HEK293 (cell line): ENCODE results near the gene KIRREL3.

Source experiments
- CTCF ChIP-seq: fragments of 450-650 bp; formaldehyde crosslinking; IDR thresholded peaks from 2 replicates; pipeline ENCODE4 v1.5.1; 2016; ENCODE audit warnings: missing biosample characterization, missing genetic modification characterization
- GFI1B ChIP-seq: fragments of 450-650 bp; formaldehyde crosslinking; IDR thresholded peaks from 2 replicates; pipeline ENCODE4 v1.5.1; 2016; ENCODE audit warnings: missing biosample characterization, missing genetic modification characterization
- REST ChIP-seq: fragments of 450-650 bp; formaldehyde crosslinking; IDR thresholded peaks from 2 replicates; pipeline ENCODE4 v1.5.1; 2016; ENCODE audit warnings: missing biosample characterization, missing genetic modification characterization
- TCF7L2 ChIP-seq: IDR thresholded peaks from 2 replicates; pipeline ENCODE4 v1.6.1; 2011; ENCODE audit warnings: low read depth, mild to moderate bottlenecking, inconsistent platforms, low read length, moderate library complexity, borderline replicate concordance
- ZNF155 ChIP-seq: fragments of 450-650 bp; formaldehyde crosslinking; IDR thresholded peaks from 2 replicates; pipeline ENCODE4 v1.5.1; 2016; ENCODE audit warnings: missing biosample characterization, missing genetic modification characterization
- ZNF423 ChIP-seq: fragments of 450-650 bp; formaldehyde crosslinking; IDR thresholded peaks from 2 replicates; pipeline ENCODE4 v1.5.1; 2016; ENCODE audit warnings: missing biosample characterization, missing genetic modification characterization
- ZNF473 ChIP-seq: fragments of 450-650 bp; formaldehyde crosslinking; IDR thresholded peaks from 2 replicates; pipeline ENCODE4 v1.5.1; 2017; ENCODE audit warnings: missing biosample characterization, missing genetic modification characterization
- ZSCAN5A ChIP-seq: fragments of 450-650 bp; formaldehyde crosslinking; IDR thresholded peaks from 2 replicates; pipeline ENCODE4 v1.5.1; 2016; ENCODE audit warnings: missing biosample characterization, missing genetic modification characterization

- TF ChIP-seq TCF7L2 (no peak), CTCF (tag by site-specific recombination) (no peak), ZNF473 (no peak), ZNF423 (tag by site-specific recombination) (no peak), GFI1B (no peak), ZNF155 (no peak), ZSCAN5A (tag by site-specific recombination) (no peak), REST (tag by site-specific recombination) (no peak)
Observed at GRCh38 chr11:126713806-126714205, 286.8 kb downstream of the KIRREL3 start.
